ENCODE measurements around the gene LAIR2. TPM values are rescaled to one million over a fixed set of nuclear protein-coding genes. Genes with fewer than 3 reads are reported as not detected.

LAIR2 gene
- total and polyA plus RNA-seq, 2 of the 13 experiments (the other 11 are each of a cell fraction or from before 2014, with no cell fraction given), result 1.3 to 1.9 TPM

- TF ChIP-seq, protein P1, sequence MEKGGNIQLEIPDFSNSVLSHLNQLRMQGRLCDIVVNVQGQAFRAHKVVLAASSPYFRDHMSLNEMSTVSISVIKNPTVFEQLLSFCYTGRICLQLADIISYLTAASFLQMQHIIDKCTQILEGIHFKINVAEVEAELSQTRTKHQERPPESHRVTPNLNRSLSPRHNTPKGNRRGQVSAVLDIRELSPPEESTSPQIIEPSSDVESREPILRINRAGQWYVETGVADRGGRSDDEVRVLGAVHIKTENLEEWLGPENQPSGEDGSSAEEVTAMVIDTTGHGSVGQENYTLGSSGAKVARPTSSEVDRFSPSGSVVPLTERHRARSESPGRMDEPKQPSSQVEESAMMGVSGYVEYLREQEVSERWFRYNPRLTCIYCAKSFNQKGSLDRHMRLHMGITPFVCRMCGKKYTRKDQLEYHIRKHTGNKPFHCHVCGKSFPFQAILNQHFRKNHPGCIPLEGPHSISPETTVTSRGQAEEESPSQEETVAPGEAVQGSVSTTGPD (CRISPR knock-in tag; IDR thresholded peaks at IDR 0.05), result no peak
- no peak for TF ChIP-seq TBX3 (IDR thresholded peaks at IDR 0.05; ENCODE audit: borderline replicate concordance)
- TF ChIP-seq ISX (CRISPR knock-in tag; conservative IDR thresholded peaks at IDR 0.05), result no peak; the same call in 1 of the 2 replicates
- no peak for TF ChIP-seq SRSF9 (IDR thresholded peaks at IDR 0.05; ENCODE audit: borderline replicate concordance, insufficient read depth, low read depth, low read length, poor library complexity, severe bottlenecking)
- TF ChIP-seq, protein P2, sequence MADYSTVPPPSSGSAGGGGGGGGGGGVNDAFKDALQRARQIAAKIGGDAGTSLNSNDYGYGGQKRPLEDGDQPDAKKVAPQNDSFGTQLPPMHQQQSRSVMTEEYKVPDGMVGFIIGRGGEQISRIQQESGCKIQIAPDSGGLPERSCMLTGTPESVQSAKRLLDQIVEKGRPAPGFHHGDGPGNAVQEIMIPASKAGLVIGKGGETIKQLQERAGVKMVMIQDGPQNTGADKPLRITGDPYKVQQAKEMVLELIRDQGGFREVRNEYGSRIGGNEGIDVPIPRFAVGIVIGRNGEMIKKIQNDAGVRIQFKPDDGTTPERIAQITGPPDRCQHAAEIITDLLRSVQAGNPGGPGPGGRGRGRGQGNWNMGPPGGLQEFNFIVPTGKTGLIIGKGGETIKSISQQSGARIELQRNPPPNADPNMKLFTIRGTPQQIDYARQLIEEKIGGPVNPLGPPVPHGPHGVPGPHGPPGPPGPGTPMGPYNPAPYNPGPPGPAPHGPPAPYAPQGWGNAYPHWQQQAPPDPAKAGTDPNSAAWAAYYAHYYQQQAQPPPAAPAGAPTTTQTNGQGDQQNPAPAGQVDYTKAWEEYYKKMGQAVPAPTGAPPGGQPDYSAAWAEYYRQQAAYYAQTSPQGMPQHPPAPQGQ (CRISPR knock-in tag; IDR thresholded peaks at IDR 0.05; ENCODE audit: borderline replicate concordance), result no peak
- TF ChIP-seq SATB2 (CRISPR knock-in tag; IDR thresholded peaks at IDR 0.05), result no peak
- TF ChIP-seq, protein P3, sequence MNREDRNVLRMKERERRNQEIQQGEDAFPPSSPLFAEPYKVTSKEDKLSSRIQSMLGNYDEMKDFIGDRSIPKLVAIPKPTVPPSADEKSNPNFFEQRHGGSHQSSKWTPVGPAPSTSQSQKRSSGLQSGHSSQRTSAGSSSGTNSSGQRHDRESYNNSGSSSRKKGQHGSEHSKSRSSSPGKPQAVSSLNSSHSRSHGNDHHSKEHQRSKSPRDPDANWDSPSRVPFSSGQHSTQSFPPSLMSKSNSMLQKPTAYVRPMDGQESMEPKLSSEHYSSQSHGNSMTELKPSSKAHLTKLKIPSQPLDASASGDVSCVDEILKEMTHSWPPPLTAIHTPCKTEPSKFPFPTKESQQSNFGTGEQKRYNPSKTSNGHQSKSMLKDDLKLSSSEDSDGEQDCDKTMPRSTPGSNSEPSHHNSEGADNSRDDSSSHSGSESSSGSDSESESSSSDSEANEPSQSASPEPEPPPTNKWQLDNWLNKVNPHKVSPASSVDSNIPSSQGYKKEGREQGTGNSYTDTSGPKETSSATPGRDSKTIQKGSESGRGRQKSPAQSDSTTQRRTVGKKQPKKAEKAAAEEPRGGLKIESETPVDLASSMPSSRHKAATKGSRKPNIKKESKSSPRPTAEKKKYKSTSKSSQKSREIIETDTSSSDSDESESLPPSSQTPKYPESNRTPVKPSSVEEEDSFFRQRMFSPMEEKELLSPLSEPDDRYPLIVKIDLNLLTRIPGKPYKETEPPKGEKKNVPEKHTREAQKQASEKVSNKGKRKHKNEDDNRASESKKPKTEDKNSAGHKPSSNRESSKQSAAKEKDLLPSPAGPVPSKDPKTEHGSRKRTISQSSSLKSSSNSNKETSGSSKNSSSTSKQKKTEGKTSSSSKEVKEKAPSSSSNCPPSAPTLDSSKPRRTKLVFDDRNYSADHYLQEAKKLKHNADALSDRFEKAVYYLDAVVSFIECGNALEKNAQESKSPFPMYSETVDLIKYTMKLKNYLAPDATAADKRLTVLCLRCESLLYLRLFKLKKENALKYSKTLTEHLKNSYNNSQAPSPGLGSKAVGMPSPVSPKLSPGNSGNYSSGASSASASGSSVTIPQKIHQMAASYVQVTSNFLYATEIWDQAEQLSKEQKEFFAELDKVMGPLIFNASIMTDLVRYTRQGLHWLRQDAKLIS (CRISPR knock-in tag; IDR thresholded peaks at IDR 0.05), result no peak
- no peak for TF ChIP-seq ZSCAN20 (CRISPR knock-in tag; IDR thresholded peaks at IDR 0.05; ENCODE audit: borderline replicate concordance)
- TF ChIP-seq SRY (CRISPR knock-in tag; IDR thresholded peaks at IDR 0.05), result peak; percentile 51; the same call in 1 of the 2 replicates
- peak; percentile 41 for TF ChIP-seq CBFB (CRISPR knock-in tag; IDR thresholded peaks at IDR 0.05)
- TF ChIP-seq ZFP36 (IDR thresholded peaks at IDR 0.05; ENCODE audit: borderline replicate concordance, low read depth, low read length, partially characterized antibody), result no peak
- TF ChIP-seq ZNF570 (CRISPR knock-in tag; IDR thresholded peaks at IDR 0.05; ENCODE audit: borderline replicate concordance), result no peak
These were observed 39.0 kb upstream of the LAIR2 start, which contains the start of gene LENG9 (continued) for GRCh38 chr19:54463531-54464043.
